Tibial nerve (tissue), 4 donors: ENCODE results near the gene CFAP65. TPM values are rescaled to one million over a fixed set of nuclear protein-coding genes. Genes with fewer than 3 reads are reported as not detected.
A peak's percentile ranks its signal among the peaks of the same experiment; 100 is the strongest.

Experiments used
- DNase-seq, 2 donors: peaks; one replicate each; pipeline ENCODE4 v3.0.0-alpha.2; 2019; ENCODE audit warnings: low spot score in 2 of 2
- H3K27ac ChIP-seq, 4 donors: fragments of 200-600 bp; sonication (generic) in 3 of 4; one replicate each; pipeline ENCODE4 v1.5.1; 2017 to 2019; ENCODE audit warnings: mild to moderate bottlenecking in 1 of 4
- H3K27me3 ChIP-seq, 2 donors: fragments of 200-600 bp; sonication (generic) in 1 of 2; one replicate each; pipeline versions ENCODE4 v1.5.1 to v1.6.0; 2017 to 2019
- H3K36me3 ChIP-seq, 3 donors: fragments of 200-600 bp; sonication (generic); one replicate each; pipeline ENCODE4 v1.5.1; 2018 to 2019
- H3K4me1 ChIP-seq, 4 donors: fragments of 200-600 bp; sonication (generic) in 3 of 4; one replicate each; pipeline ENCODE4 v1.5.1; 2017 to 2019
- H3K4me3 ChIP-seq, 4 donors: fragments of 200-600 bp; sonication (generic) in 3 of 4; one replicate each; pipeline ENCODE4 v1.5.1; 2017 to 2019; ENCODE audit warnings: mild to moderate bottlenecking in 1 of 4, moderate library complexity in 1 of 4
- H3K9me3 ChIP-seq, 4 donors: fragments of 200-600 bp; sonication (generic) in 3 of 4; one replicate each; pipeline ENCODE4 v1.5.1; 2017 to 2019
- CTCF ChIP-seq, 5 experiments: fragments of 200-600 bp in 3 of 5; fragments of 450-650 bp in 2 of 5; sonication (generic) in 3 of 5; IDR thresholded peaks; one replicate each; pipeline ENCODE4 v1.5.1; 2016 to 2019; ENCODE audit warnings: antibody characterized with exemption in 5 of 5, mild to moderate bottlenecking in 3 of 5, moderate library complexity in 2 of 5
- EP300 ChIP-seq, 2 donors: sonication (generic); formaldehyde crosslinking; IDR thresholded peaks; one replicate each; pipeline ENCODE4 v1.6.1; 2017; ENCODE audit warnings: antibody characterized with exemption in 2 of 2, mild to moderate bottlenecking in 1 of 2
- POLR2A ChIP-seq, 2 donors: fragments of 450-650 bp; IDR thresholded peaks; one replicate each; pipeline ENCODE4 v1.6.1; 2017; ENCODE audit warnings: antibody characterized with exemption in 2 of 2, mild to moderate bottlenecking in 2 of 2, moderate library complexity in 2 of 2
- WGBS, 2 donors: methylation state at CpG; one replicate each; pipeline ENCODE4 v1.1.5; 2018; 5-methylcytosine and 5-hydroxymethylcytosine counted together
- small RNA-seq: library from RNA; depleted of rRNA; stranded (forward); fragments of <200 nt; gene quantifications from one replicate; pipeline ENCODE3, GENCODE V24; 2016
- total RNA-seq, 4 donors: library from RNA; depleted of rRNA; stranded (reverse); fragments of >200 nt; gene quantifications; one replicate each; pipeline ENCODE4 v1.1.0, GENCODE V29; 2016

The CFAP65 gene
- total RNA-seq, 4 donors from 2014 or later: not detected

GRCh38 chr2:218953366-218953954, 87.9 kb downstream of the CFAP65 start:
- H3K36me3 ChIP-seq: no peaks in the 10 kb centered on the region
- no peak overlapping the region for H3K4me3 ChIP-seq
- peaks cover 0 to 3% (median 0%) of the 10 kb centered on the region in 4 donors for H3K9me3 ChIP-seq
- H3K4me1 ChIP-seq: no peaks in the 10 kb centered on the region
- no peak for DNase-seq
- H3K27me3 ChIP-seq: peaks cover 0 to 66% of the 10 kb centered on the region in 2 donors
- WGBS, 2 donors: 68 to 69% methylated on average over 14 to 17 of the region's 18 CpGs
- no peak overlapping the region for H3K27ac ChIP-seq
- TF ChIP-seq POLR2A (IDR thresholded peaks at IDR 0.05): no peak
- no peak for TF ChIP-seq CTCF (IDR thresholded peaks at IDR 0.05)
- TF ChIP-seq EP300 (IDR thresholded peaks at IDR 0.05): no peak

Small RNA genes within 50 kb of the gene (small RNA-seq; reads per million reads assigned to genes)
- gene MIR3131: not detected
- gene MIR375: 5.7 reads per million, percentile 85 among the genes with 10 or more reads in this experiment

Other genes starting within 250 kb of the CFAP65 start
- not detected for gene PRKAG3, start 209.7 kb downstream of the CFAP65 start, total RNA-seq
- 10 to 100 TPM; 26.1 to 81.5 (median 48.2) TPM for gene WNT6, start 181.7 kb downstream of the CFAP65 start, total RNA-seq
- 1 to 10 TPM in 1 of 4 donors, under 1 TPM in 2, not detected in 1; 0.21 to 1.3 (median 0.39) TPM for gene WNT10A, start 160.7 kb downstream of the CFAP65 start, total RNA-seq
- gene CDK5R2, start 81.8 kb downstream of the CFAP65 start, total RNA-seq: not detected
- gene FEV, start 56.3 kb downstream of the CFAP65 start, total RNA-seq: not detected
- gene CRYBA2, start 48.1 kb downstream of the CFAP65 start, total RNA-seq: not detected
- under 1 TPM in 1 of 4 donors, not detected in 3; 0.63 TPM for gene IHH, start 19.4 kb upstream of the CFAP65 start, total RNA-seq
- gene NHEJ1, start 119.3 kb upstream of the CFAP65 start, total RNA-seq: 10 to 100 TPM; 12.9 to 27.4 (median 17.6) TPM
- under 1 TPM in 3 of 4 donors, not detected in 1; 0.21 to 0.98 (median 0.30) TPM for gene SLC23A3, start 128.5 kb upstream of the CFAP65 start, total RNA-seq
- 10 to 100 TPM; 38.8 to 51.3 (median 49.4) TPM for gene CNPPD1, start 135.4 kb upstream of the CFAP65 start, total RNA-seq
- gene RETREG2, start 136.8 kb upstream of the CFAP65 start, total RNA-seq: 10 to 100 TPM; 45.8 to 59.4 (median 54.3) TPM
- 10 to 100 TPM; 30.3 to 58.8 (median 50.5) TPM for gene ZFAND2B, start 165.3 kb upstream of the CFAP65 start, total RNA-seq
- 10 to 100 TPM; 22.7 to 43.2 (median 36.1) TPM for gene ABCB6, start 177.4 kb upstream of the CFAP65 start, total RNA-seq
- gene ATG9A, start 188.1 kb upstream of the CFAP65 start, total RNA-seq: 10 to 100 TPM; 23.4 to 40.0 (median 30.5) TPM
- 100 to 1,000 TPM in 2 of 4 donors, 10 to 100 TPM in 2; 84.5 to 106 (median 97.6) TPM for gene ANKZF1, start 188.3 kb upstream of the CFAP65 start, total RNA-seq
- gene GLB1L, start 203.9 kb upstream of the CFAP65 start, total RNA-seq: 10 to 100 TPM in 2 of 4 donors, 1 to 10 TPM in 2; 6.7 to 13.1 (median 9.6) TPM
- 10 to 100 TPM in 3 of 4 donors, 1 to 10 TPM in 1; 9.6 to 17.7 (median 15.3) TPM for gene STK16, start 204.0 kb upstream of the CFAP65 start, total RNA-seq
- gene TUBA4B, start 211.7 kb upstream of the CFAP65 start, total RNA-seq: not detected
- 10 to 100 TPM in 1 of 4 donors, 1 to 10 TPM in 3; 8.0 to 24.6 (median 9.4) TPM for gene TUBA4A, start 212.4 kb upstream of the CFAP65 start, total RNA-seq
- gene DNAJB2, start 237.8 kb upstream of the CFAP65 start, total RNA-seq: 100 to 1,000 TPM in 3 of 4 donors, 10 to 100 TPM in 1; 95.7 to 106 (median 102) TPM